T-helper 1 cell (primary cell): ENCODE results near the gene FKBP14.
"Not testable (repeated sequence)": the region's sequence is repeated elsewhere in the genome, so short reads cannot be mapped to it uniquely, and the experiment has no call there.

Experiments
- DNase-seq, 5 donors: peaks; one replicate each; pipeline ENCODE4 v3.0.0-alpha.2; 2012 to 2020

Gene FKBP14

GRCh38 chr7:29989257-29989995, 37.1 kb downstream of the FKBP14 start, which contains the start of gene SCRN1:
SCRN1 (minus strand) TSS chr7:29989801; CDS start chr7:29969067, 20,734 bp downstream.
- DNase-seq, result peak in 1 of 5 donors; percentile 4

- peak in 1 of 5 donors; percentile 15 for DNase-seq
These were observed 37.9 kb downstream of the FKBP14 start for GRCh38 chr7:29988424-29989256.

DNA sequence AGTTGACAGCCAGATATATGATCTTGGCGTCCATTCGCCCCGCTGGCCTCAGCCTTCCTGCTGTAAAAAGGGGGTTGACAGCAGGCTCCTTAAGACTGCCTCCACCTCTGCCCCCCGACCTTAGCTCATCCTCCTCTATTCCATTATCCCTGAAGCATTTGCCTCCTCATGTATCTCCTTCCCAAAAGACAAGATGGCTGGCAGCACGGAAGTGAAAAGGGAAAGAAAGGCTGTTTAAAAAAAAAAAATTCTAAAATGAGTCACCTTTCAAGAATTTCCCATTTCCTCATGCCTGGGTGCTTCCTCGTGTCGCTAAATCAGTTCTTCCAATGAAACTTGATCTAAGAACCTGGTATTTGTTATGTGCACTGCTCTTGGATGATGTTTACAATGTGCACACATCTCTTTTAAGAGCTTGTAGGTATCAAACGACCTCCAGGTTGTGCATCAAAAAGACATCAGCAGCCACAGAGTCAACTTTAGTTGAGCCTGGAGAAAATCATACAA, 38.6 kb downstream of the FKBP14 start:
- no peak for DNase-seq

DNA sequence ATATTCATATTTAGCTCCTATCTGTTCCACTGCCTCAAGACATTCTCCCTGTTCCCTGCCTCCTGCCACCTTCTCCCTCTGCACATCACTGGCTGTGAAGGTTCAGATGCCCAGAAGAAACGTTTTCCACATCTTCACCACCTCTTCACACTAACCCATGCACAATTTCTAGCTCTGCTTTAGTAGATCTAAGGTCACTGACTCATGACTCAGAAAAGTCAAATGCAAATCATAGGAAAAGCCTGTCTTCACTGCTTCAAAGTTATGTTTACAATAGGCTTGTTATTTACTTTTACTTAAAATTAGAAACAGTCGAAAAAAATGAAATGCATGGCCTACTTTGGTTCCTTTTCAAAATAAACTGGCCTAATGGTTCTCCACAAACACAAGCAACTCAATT, 39.4 kb downstream of the FKBP14 start:
- DNase-seq, result no peak

DNA sequence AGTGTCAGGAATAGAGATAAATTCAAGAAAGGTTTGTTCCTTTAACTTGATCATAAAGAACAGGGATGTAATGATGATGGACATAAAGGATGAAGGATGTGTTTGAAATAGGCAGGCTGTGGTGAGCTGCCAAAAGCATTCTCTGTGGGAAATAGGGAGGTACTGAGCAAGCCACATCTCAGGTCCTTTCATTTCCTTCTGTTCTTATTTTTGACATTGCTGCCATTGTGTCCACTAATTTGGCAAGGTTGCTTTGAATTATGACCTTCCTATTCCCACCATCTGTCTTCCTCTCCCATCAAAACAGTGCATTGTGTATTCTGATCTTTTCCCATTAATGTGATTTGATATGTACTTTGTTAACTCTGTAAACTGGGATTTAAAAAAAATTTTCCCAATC, 46.4 kb downstream of the FKBP14 start:
- DNase-seq, result no peak

- DNase-seq, result no peak
These were observed 48.4 kb downstream of the FKBP14 start for GRCh38 chr7:29977886-29978651.

DNA sequence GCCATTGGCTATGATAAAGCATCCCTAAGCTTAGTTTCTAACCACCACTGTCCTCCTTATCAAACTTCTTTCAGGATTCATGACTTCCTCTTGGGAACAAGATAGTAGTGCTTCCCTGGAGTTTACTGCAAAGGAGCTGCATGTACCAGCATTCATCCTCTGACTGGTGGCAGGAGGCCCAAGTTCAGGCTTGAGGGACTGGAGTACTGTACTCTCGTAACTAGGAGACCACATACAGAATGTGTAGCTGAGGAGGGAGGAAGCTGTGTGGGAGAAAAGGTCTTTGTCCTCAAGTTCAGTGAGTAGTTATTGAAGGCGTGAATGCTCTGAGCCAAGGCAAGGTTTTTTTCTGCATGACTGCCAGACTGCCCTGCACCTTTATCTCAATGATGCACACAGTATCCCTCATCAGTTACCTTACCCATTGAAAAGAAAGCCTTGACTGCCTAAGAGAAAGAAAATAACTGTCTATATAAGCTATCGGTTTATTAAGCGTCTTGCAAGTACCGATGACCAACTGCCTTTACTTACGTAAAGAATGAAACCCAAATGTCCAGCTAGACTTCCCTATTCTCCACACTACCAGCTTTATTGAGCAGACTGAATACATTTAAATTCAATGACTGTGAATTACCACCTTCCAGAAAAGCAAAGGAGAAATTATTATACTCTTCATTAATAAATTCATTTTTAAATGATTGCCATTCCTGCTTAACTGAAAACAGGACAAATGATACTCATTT, 49.7 kb downstream of the FKBP14 start:
- DNase-seq, result no peak

DNA sequence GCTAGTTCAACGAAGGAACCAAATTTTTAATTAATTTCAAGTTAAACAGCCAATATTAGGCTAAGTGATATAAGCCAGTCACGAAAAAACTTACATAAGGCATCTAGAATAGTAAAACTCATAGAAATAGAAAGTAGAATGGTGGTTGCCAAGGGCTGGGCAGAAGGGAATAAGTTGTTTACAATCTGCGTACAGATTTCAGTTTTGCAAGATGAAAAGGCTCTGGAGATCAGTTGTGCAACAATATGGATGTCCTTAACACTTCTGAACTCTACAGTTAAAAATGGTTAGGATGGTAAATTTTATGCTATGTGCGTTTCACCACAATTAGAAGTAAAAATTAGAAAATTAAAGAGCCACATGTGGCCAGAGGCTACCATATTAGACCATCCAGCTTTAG, 50.2 kb downstream of the FKBP14 start:
- DNase-seq, result no peak

GRCh38 chr7:29975561-29975960, 50.9 kb downstream of the FKBP14 start:
- DNase-seq, result no peak

GRCh38 chr7:29974286-29974685, 52.2 kb downstream of the FKBP14 start:
- no peak for DNase-seq

- DNase-seq, result no peak
These were observed 54.2 kb downstream of the FKBP14 start for GRCh38 chr7:29972315-29972669.

- no peak for DNase-seq
These were observed 54.8 kb downstream of the FKBP14 start for GRCh38 chr7:29971566-29972314.

DNA sequence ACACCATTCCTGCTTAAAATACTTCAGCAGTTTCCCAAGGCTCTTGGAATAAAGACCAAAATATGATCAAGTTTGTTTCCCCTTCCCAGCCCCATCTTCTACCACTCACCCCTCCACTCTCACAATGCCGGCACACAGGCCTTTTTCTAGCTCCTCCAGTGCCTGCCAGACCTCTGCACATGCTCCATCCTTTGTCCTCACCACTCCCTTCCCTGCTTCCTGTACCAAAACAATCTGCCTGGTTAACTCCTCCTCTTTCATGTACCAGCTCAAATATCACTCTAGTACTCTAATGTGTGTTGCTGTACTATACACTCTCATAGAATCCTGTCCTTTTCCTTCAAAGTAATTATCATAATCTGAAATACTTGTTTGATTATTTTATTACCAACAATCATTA, 56.3 kb downstream of the FKBP14 start:
- no peak for DNase-seq

- DNase-seq, result no peak
These were observed 56.8 kb downstream of the FKBP14 start for GRCh38 chr7:29969738-29970137.

DNA sequence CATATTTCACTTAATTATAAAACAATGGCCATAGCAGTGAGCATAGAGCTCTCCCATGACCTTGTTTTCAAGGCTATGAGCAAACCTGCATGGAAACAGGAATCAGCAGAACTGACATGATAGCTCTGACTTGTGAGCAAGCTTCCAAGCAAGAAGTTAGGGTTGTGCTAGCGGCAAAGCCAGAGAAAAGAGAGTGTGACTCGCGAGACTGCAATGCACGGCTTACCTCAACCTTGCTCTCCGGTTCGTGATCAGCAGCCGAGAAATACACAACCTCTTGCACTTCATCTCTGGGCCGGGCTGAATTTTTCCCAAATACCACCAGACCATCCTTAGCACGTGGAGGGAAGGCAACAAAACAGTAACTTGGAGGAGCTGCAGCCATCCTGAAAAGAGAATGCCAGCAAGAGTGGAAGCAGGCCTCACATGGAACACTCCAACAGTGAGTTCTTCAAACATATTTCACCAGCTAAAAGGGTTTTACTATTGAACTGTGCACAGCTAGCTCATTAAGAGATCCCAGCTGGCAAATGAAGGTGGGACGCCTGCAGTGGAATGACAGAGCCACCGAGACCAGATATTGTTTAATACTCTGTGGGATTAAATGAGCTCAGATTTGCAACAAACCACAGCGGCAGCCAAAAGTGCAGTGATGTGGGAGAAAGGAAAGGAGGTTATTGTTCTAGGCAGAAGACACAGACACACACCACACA, 57.7 kb downstream of the FKBP14 start:
- DNase-seq, result no peak

DNA sequence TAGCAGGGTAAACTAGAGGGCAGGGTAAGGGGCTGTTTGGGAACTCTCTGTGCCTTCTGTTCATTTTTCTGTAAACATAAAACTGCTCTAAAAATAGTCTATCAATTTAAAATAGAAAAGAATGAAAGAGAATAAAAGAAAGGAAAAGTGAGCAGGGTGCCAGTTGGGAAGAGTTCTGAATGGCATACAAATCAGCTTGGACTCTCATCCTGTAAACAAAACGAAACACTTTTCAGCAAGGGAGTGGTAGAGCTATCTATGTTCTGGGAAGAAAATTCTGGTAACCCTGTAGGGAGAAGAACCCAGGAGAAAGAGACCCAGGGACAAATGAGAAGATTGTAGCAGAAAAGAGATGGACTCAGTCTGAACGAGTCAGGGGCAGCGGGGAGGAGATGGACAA, 61.5 kb downstream of the FKBP14 start:
- DNase-seq, result no peak

DNA sequence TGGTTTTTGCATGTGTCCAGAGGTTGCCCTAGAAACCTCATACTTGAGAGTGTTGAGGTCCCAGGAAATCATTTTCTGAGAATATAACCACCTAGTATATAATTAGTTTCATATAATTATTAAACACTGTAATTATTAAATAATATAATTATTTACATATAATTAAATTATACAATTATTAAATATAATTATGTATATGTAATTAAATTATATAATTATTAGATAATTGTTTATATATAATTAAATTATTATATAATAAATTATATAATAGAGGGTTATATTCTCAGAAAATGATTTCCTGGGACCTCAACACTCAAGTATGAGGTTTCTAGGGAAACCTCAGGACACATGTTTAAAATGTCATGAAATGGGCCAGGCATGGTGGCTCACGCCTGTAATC, 64.5 kb downstream of the FKBP14 start:
- no peak for DNase-seq

- DNase-seq, result not testable (repeated sequence)
These were observed 64.9 kb downstream of the FKBP14 start for GRCh38 chr7:29961611-29962010.
